GM21825 (cell line): ENCODE results near the gene EIF2D.
"Not testable (repeated sequence)": the region's sequence is repeated elsewhere in the genome, so short reads cannot be mapped to it uniquely, and the experiment has no call there.

ENCODE experiments used
- ATAC-seq: cut with Tn5 transposase; IDR thresholded peaks from one replicate; pipeline ENCODE4 v1.9.1; 2021; ENCODE audit warnings: mild to moderate bottlenecking, moderate library complexity; ENCODE audit not compliant: unreplicated experiment

The EIF2D gene

GRCh38 chr1:206635978-206636345, 23.7 kb upstream of the EIF2D start:
- ATAC-seq, result no peak

- ATAC-seq, result peak; percentile 86
Measured at GRCh38 chr1:206635080-206635977, 23.1 kb upstream of the EIF2D start, which contains the start of gene DYRK3. Gene DYRK3, plus strand, starts transcription at chr1:206635536. Its CDS starts 168 bp downstream, at chr1:206635704.

- ATAC-seq, result no peak
Measured at GRCh38 chr1:206634365-206635079, 22.3 kb upstream of the EIF2D start.

- ATAC-seq, result no peak
Measured at GRCh38 chr1:206633708-206634121, 21.4 kb upstream of the EIF2D start.

GRCh38 chr1:206631085-206631509, 18.8 kb upstream of the EIF2D start:
- ATAC-seq, result no peak

GRCh38 chr1:206628916-206629315, 16.7 kb upstream of the EIF2D start:
- ATAC-seq, result no peak

GRCh38 chr1:206626396-206626795, 14.1 kb upstream of the EIF2D start:
- ATAC-seq, result not testable (repeated sequence)

GRCh38 chr1:206609229-206609991, 2.9 kb downstream of the EIF2D start:
- peak; percentile 37 for ATAC-seq

- no peak for ATAC-seq
Measured at GRCh38 chr1:206608108-206608698, 4.1 kb downstream of the EIF2D start.

- ATAC-seq, result no peak
Measured at GRCh38 chr1:206606867-206607266, 5.4 kb downstream of the EIF2D start.

- ATAC-seq, result no peak
Measured at GRCh38 chr1:206604861-206605260, 7.4 kb downstream of the EIF2D start.

GRCh38 chr1:206600527-206600926, 11.7 kb downstream of the EIF2D start:
- ATAC-seq, result no peak

- no peak for ATAC-seq
Measured at GRCh38 chr1:206596319-206596666, 16.0 kb downstream of the EIF2D start.

- ATAC-seq, result no peak
Measured at GRCh38 chr1:206595581-206596318, 16.5 kb downstream of the EIF2D start.

- ATAC-seq, result no peak
Measured at GRCh38 chr1:206593351-206593925, 18.8 kb downstream of the EIF2D start.

GRCh38 chr1:206591696-206592095, 20.6 kb downstream of the EIF2D start:
- ATAC-seq, result no peak

GRCh38 chr1:206591226-206591625, 21.0 kb downstream of the EIF2D start:
- ATAC-seq, result no peak

- no peak for ATAC-seq
Measured at GRCh38 chr1:206590025-206590758, 22.1 kb downstream of the EIF2D start.

- no peak for ATAC-seq
Measured at GRCh38 chr1:206589206-206589605, 23.1 kb downstream of the EIF2D start.
